K562 (cell line): ENCODE measurements around the gene KCNQ5. TPM values are rescaled to one million over a fixed set of nuclear protein-coding genes. Genes with fewer than 3 reads are reported as not detected.

Experiments used
- ATAC-seq: fragments of 200-7000 bp; cut with Tn5 transposase; 3 replicates; pipeline ENCODE4 v1.9.1; 2020; ENCODE audit warnings: moderate library complexity
- BruUV-seq: library from RNA; stranded (reverse); fragments of 400-500 nt; replicated peaks from 2 replicates; lab custom pipeline; 2021; lab: Mats Ljungman, UMichigan
- CTCF ChIA-PET: fragments of 300-600 bp; formaldehyde crosslinking; extraction: SDS; loops from one replicate; lab custom pipeline; 2021; ENCODE audit warnings: low intra/inter-chr PET ratio; lab: Yijun Ruan, JAX
- POLR2A ChIA-PET: fragments of 300-600, 350-650 bp; sonication (Branson Sonifier 250); formaldehyde crosslinking; extraction: SDS; loops from one replicate; lab custom pipeline; 2021; ENCODE audit warnings: antibody characterized with exemption, inconsistent platforms; lab: Yijun Ruan, JAX
- DNase-seq, 4 experiments: peaks; one replicate each; pipeline versions ENCODE4 v3.0.0 to v3.0.0-alpha.2; 2011 to 2018; ENCODE audit warnings: low spot score in 3 of 4, mixed read lengths in 3 of 4; ENCODE audit errors: extremely low read depth in 1 of 4
- FAIRE-seq: peaks from 2 replicates; lab custom pipeline; 2011; peaks lifted over from hg19 to GRCh38; lab: Jason Lieb, UNC
- H2AFZ ChIP-seq: 2 replicates; pipeline ENCODE4 v1.6.0; 2011; ENCODE audit warnings: low read depth, low read length, control low read depth, inconsistent platforms
- H3K27ac ChIP-seq: fragments of 200-600 bp; 3 replicates; pipeline ENCODE4 v1.8.0; 2011; ENCODE audit warnings: low read depth, mild to moderate bottlenecking, control low read depth, inconsistent platforms, low read length, moderate library complexity, mixed read lengths; ENCODE audit errors: extremely low read depth
- H3K27me3 ChIP-seq, 2 experiments: fragments of 300-600 bp in 1 of 2; 2 replicates in 1 of 2; 3 replicates in 1 of 2; pipeline versions ENCODE4 v1.6.0 to v1.8.0; 2011; ENCODE audit warnings: inconsistent platforms in 2 of 2, low read length in 2 of 2, mild to moderate bottlenecking in 1 of 2, mixed read lengths in 1 of 2, moderate library complexity in 1 of 2; ENCODE audit not compliant: control insufficient read depth in 2 of 2, insufficient read depth in 2 of 2
- H3K36me3 ChIP-seq: fragments of 300-600 bp; 3 replicates; pipeline ENCODE4 v1.8.0; 2011; ENCODE audit warnings: mild to moderate bottlenecking, low read length, inconsistent platforms; ENCODE audit not compliant: control insufficient read depth, insufficient read depth
- H3K4me1 ChIP-seq, 2 experiments: fragments of 200-600 bp in 1 of 2; replicated peaks in 1 of 2; 2 replicates in 1 of 2; 3 replicates in 1 of 2; pipeline versions ENCODE4 v1.5.1 to v1.8.0; 2011; ENCODE audit warnings: inconsistent platforms in 2 of 2, low read length in 2 of 2, mild to moderate bottlenecking in 1 of 2, mixed read lengths in 1 of 2, moderate library complexity in 1 of 2; ENCODE audit not compliant: control insufficient read depth in 2 of 2, insufficient read depth in 2 of 2
- H3K4me2 ChIP-seq: 2 replicates; pipeline ENCODE4 v1.6.1; 2011; ENCODE audit warnings: low read length, control low read depth, inconsistent platforms, mixed read lengths; ENCODE audit not compliant: insufficient read depth
- H3K4me3 ChIP-seq: fragments of 200-600 bp; sonication (generic), shearing (Covaris generic); 2 replicates; pipeline ENCODE4 v1.5.1; 2016; ENCODE audit warnings: control low read depth, inconsistent platforms
- H3K79me2 ChIP-seq: fragments of 200-600 bp; 3 replicates; pipeline ENCODE4 v1.8.0; 2011; ENCODE audit warnings: low read length, inconsistent platforms; ENCODE audit not compliant: control insufficient read depth, insufficient read depth
- H3K9ac ChIP-seq, 2 experiments: 2 replicates each; pipeline versions ENCODE4 v1.6.0 to v1.6.1; 2011; ENCODE audit warnings: low read depth in 2 of 2, low read length in 2 of 2, control low read depth in 1 of 2, inconsistent platforms in 1 of 2, mild to moderate bottlenecking in 1 of 2, mixed read lengths in 1 of 2; ENCODE audit not compliant: insufficient read depth in 1 of 2
- H3K9me1 ChIP-seq: one replicate; pipeline ENCODE4 v1.6.0; 2011; ENCODE audit warnings: inconsistent platforms, mild to moderate bottlenecking, low read length, moderate library complexity; ENCODE audit not compliant: control insufficient read depth, insufficient read depth
- H3K9me3 ChIP-seq: replicated peaks from 2 replicates; pipeline ENCODE4 v1.5.1; 2011; ENCODE audit warnings: low read depth, low read length, inconsistent platforms; ENCODE audit not compliant: control insufficient read depth, insufficient read depth
- H4K20me1 ChIP-seq: replicated peaks from 2 replicates; pipeline ENCODE4 v1.6.1; 2011; ENCODE audit warnings: low read length, inconsistent platforms, mixed read lengths; ENCODE audit not compliant: control insufficient read depth, insufficient read depth
- BACH1 ChIP-seq: fragments of 200-800 bp; sonication (Bioruptor generic); IDR thresholded peaks from 2 replicates; pipeline ENCODE4 v1.6.1; 2016; ENCODE audit warnings: missing genetic modification characterization, missing compliant biosample characterization
- CBFA2T2 ChIP-seq: fragments of 450-650 bp; conservative IDR thresholded peaks from 2 replicates; pipeline ENCODE4 v1.6.1; 2017; ENCODE audit warnings: mild to moderate bottlenecking
- CREM ChIP-seq: IDR thresholded peaks from 2 replicates; pipeline ENCODE4 v1.6.1; 2014; ENCODE audit warnings: antibody characterized with exemption, low read depth
- FIP1L1 ChIP-seq: fragments of 200-400 bp; formaldehyde crosslinking; IDR thresholded peaks from 2 replicates; pipeline ENCODE4 v1.6.1; 2018; ENCODE audit warnings: mild to moderate bottlenecking, low read depth, low read length; ENCODE audit not compliant: poor library complexity, severe bottlenecking
- GATAD2A ChIP-seq: fragments of 450-650 bp; IDR thresholded peaks from 2 replicates; pipeline ENCODE4 v1.6.1; 2017
- NCOA1 ChIP-seq: fragments of 450-650 bp; IDR thresholded peaks from 2 replicates; pipeline ENCODE4 v1.6.1; 2016; ENCODE audit warnings: low read depth
- NCOA2 ChIP-seq, 2 experiments: fragments of 450-650 bp; IDR thresholded peaks; 2 replicates each; pipeline ENCODE4 v1.6.1; 2018; ENCODE audit warnings: mild to moderate bottlenecking in 2 of 2, moderate library complexity in 1 of 2; ENCODE audit not compliant: partially characterized antibody in 2 of 2
- PHF20 ChIP-seq: fragments of 450-650 bp; IDR thresholded peaks from 2 replicates; pipeline ENCODE4 v1.6.1; 2018; ENCODE audit not compliant: partially characterized antibody
- PHTF2 ChIP-seq: fragments of 250-450 bp; sonication (Bioruptor Pico); IDR thresholded peaks from 2 replicates; pipeline ENCODE4 v1.5.0; 2021; ENCODE audit warnings: mild to moderate bottlenecking
- RAD21 ChIP-seq, 2 experiments: fragments of 250-450 bp in 1 of 2; fragments of 450-650 bp in 1 of 2; sonication (Bioruptor Pico) in 1 of 2; formaldehyde crosslinking in 1 of 2; IDR thresholded peaks in 1 of 2; conservative IDR thresholded peaks in 1 of 2; 2 replicates each; pipeline versions ENCODE4 v1.4.0 to v1.8.0; 2020 to 2022; ENCODE audit warnings: mild to moderate bottlenecking in 2 of 2, moderate library complexity in 1 of 2
- RREB1 ChIP-seq: fragments of 250-450 bp; sonication (Bioruptor Pico); IDR thresholded peaks from 2 replicates; pipeline ENCODE4 v1.4.0; 2020
- STAG1 ChIP-seq: sonication (generic); formaldehyde crosslinking; IDR thresholded peaks from 2 replicates; pipeline ENCODE4 v1.5.0; 2020; ENCODE audit warnings: missing genetic modification reagents, borderline replicate concordance
- ZBTB34 ChIP-seq: fragments of 250-450 bp; sonication (Bioruptor Pico); IDR thresholded peaks from 2 replicates; pipeline ENCODE4 v1.8.0; 2021; ENCODE audit warnings: mild to moderate bottlenecking, moderate library complexity
- ZNF668 ChIP-seq: fragments of 250-450 bp; sonication (Bioruptor Pico); IDR thresholded peaks from 2 replicates; pipeline ENCODE4 v1.8.0; 2022; ENCODE audit warnings: mild to moderate bottlenecking, inconsistent platforms
- ZNF76 ChIP-seq: fragments of 250-450 bp; sonication (Bioruptor Pico); IDR thresholded peaks from 2 replicates; pipeline ENCODE4 v1.4.0; 2020; ENCODE audit warnings: mild to moderate bottlenecking, moderate library complexity, borderline replicate concordance
- ZNF764 ChIP-seq: fragments of 250-450 bp; sonication (Bioruptor Pico); IDR thresholded peaks from 2 replicates; pipeline ENCODE4 v1.4.0; 2020; ENCODE audit warnings: low read depth, mild to moderate bottlenecking, moderate library complexity
- in situ Hi-C: fragments of 300-500 bp; cut with MboI; formaldehyde crosslinking; loops from 4 replicates; pipeline ENCODE4 v1.15.0; 2018; ENCODE audit warnings: inconsistent platforms, mixed read lengths
- intact Hi-C: fragments of 100-400 bp; cut with micrococcal nuclease; formaldehyde crosslinking; loops from 2 replicates; pipeline ENCODE4 v1.14.2; 2022
- polyA plus RNA-seq, 8 experiments: library from polyadenylated mRNA; depleted of rRNA in 4 of 8; stranded (reverse) in 5 of 8; unstranded in 3 of 8; fragments of >200 nt; fragmentation: Nextera tagmentation in 2 of 8; fragmentation: Illumina TruSeq in 1 of 8; extraction: Ambion mirVana in 2 of 8; extraction: Trizol in 1 of 8; gene quantifications; 2 replicates each; pipeline versions ENCODE4 v1.2.1 to v1.2.3, GENCODE V29; 2011 to 2014; ENCODE audit warnings: inconsistent platforms in 1 of 8, missing spikeins in 1 of 8
- total RNA-seq, 7 experiments: library from RNA; depleted of rRNA in 6 of 7; stranded (reverse); fragments of >200 nt in 6 of 7; fragmentation: Illumina TruSeq in 2 of 7; extraction: Trizol in 2 of 7; gene quantifications; 2 replicates each; pipeline versions ENCODE4 v1.2.1 to v1.2.3, GENCODE V29; 2011 to 2021; ENCODE audit warnings: low replicate concordance in 1 of 7

Gene KCNQ5
- total and polyA plus RNA-seq, 9 of the 15 experiments (the other 6 are each of a cell fraction or from before 2014, with no cell fraction given), result 0.31 to 5.9 (median 2.6) TPM

- H3K79me2 ChIP-seq, result no peaks in the 10 kb centered on the region
- H3K27ac ChIP-seq, result no peak overlapping the region
- intact Hi-C loops, result no loop called here
- no peak overlapping the region for H3K9ac ChIP-seq
- no peak overlapping the region for H3K4me3 ChIP-seq
- in situ Hi-C loops, result no loop called here
- H3K27me3 ChIP-seq, result no peaks in the 10 kb centered on the region
- no peak for ATAC-seq
- no peak for FAIRE-seq
- H3K36me3 ChIP-seq, result no peaks in the 10 kb centered on the region
- H3K4me2 ChIP-seq, result no peak overlapping the region
- no peak for DNase-seq
- no peaks in the 10 kb centered on the region for H4K20me1 ChIP-seq
- BruUV-seq, result no TSS peak
- H3K9me3 ChIP-seq, result no peaks in the 10 kb centered on the region
- POLR2A ChIA-PET, result interaction anchor here (0.9 kb wide), 1 partner anchor 19 kb away, joined by 3 read pairs; no protein-coding TSS in a partner anchor
- no peaks in the 10 kb centered on the region for H3K9me1 ChIP-seq
- H2AFZ ChIP-seq, result no peak overlapping the region
- no peaks in the 10 kb centered on the region for H3K4me1 ChIP-seq
- CTCF ChIA-PET, result no interaction called here
- no peak for TF ChIP-seq BACH1 (tag)
- TF ChIP-seq NCOA2 (IDR thresholded peaks at IDR 0.05; ENCODE audit: partially characterized antibody in 2 of 2), result no peak
- no peak for TF ChIP-seq NCOA1
- no peak for TF ChIP-seq ZBTB34 (CRISPR knock-in tag)
- TF ChIP-seq STAG1 (CRISPR knock-in tag), result no peak
- no peak for TF ChIP-seq PHTF2 (CRISPR knock-in tag)
- no peak for TF ChIP-seq ZNF668 (CRISPR knock-in tag)
- TF ChIP-seq CREM, result no peak
- no peak for TF ChIP-seq ZNF764
- no peak for TF ChIP-seq FIP1L1
- TF ChIP-seq CBFA2T2, result no peak
- no peak for TF ChIP-seq PHF20
- no peak for TF ChIP-seq RREB1
- no peak for TF ChIP-seq RAD21 (CRISPR knock-in tag; conservative IDR thresholded peaks at IDR 0.05 in 1 of 2, IDR thresholded peaks at IDR 0.05 in 1 of 2)
- no peak for TF ChIP-seq GATAD2A
- no peak for TF ChIP-seq ZNF76 (CRISPR knock-in tag)
These were observed 95.1 kb downstream of the KCNQ5 start for GRCh38 chr6:72716916-72717315.
